GM12874 (cell line): ENCODE data around the gene AOX1.

ENCODE experiments used
- CTCF ChIP-seq: IDR thresholded peaks from 2 replicates; pipeline ENCODE4 v1.5.1; 2011; ENCODE audit warnings: low read depth, mild to moderate bottlenecking, control low read depth, low read length, moderate library complexity; ENCODE audit not compliant: insufficient read depth

Gene AOX1

GRCh38 chr2:200622106-200622505, 36.3 kb downstream of the AOX1 start:
- TF ChIP-seq CTCF = no peak

DNA sequence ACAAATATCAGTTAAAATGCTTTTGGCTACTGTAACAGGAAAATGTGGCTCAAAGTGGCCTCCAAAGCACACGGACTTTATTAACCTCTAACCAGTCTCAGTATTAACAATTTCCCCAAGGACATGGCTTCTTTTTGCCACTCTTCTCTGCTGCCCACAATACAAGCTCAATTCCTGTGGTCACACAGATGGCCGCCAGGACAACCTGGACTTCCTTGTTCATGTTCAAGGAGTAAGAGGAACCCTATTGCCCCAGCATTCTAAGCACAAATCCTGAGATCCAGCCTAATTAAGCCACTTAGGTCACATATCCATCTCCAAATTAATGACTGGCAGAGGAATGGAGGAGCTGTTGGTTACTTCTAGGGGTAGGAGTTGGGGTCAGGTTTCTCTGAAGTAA, 38.2 kb downstream of the AOX1 start:
- TF ChIP-seq CTCF = no peak

DNA sequence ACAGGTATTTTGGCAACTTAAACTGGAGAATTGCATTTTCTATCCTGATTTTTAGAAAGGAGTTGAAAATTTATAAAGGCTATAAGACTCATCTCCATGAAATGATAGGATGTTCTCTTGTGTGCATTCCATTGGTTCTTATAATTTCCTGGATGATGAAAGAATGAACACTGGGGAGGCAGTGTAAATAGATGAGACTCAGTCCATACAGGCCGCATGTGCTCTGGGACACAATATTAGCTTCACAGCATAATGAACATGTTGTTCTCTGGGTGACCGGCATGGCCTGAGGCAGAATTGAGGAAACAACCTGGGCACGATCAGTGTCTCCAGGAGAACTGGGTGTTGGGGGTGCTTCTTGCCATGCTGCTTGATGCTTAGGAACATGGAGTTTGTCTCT, 38.8 kb downstream of the AOX1 start:
- no peak for TF ChIP-seq CTCF

- TF ChIP-seq CTCF = no peak
Observed at GRCh38 chr2:200625282-200625681, 39.5 kb downstream of the AOX1 start.

DNA sequence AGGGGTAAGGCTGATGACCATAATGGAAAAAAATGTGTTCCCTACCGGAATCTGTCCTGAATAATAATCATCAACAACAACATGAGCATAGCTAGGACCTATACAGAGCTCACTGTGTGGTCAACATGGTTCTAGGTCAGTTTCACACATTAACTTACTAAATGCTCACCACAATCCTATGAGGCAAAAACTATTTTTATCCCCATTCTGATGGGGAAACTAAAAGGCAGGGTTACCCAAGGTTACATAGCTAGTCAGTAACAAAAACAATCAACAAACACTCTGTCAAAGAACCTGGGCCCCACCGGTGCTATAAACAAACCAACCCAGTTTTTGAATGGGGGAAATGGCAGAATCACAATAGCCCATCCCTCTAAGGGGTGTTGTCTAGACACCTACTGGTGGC, 40.1 kb downstream of the AOX1 start:
- TF ChIP-seq CTCF = no peak

GRCh38 chr2:200627110-200627770, 41.4 kb downstream of the AOX1 start:
- TF ChIP-seq CTCF = no peak

GRCh38 chr2:200631287-200631686, 45.5 kb downstream of the AOX1 start:
- no peak for TF ChIP-seq CTCF
